ENCODE data around the gene USP31. TPM values are rescaled to one million over a fixed set of nuclear protein-coding genes. Genes with fewer than 3 reads are reported as not detected.

Gene USP31
- total RNA-seq, 1 experiment from 2014 or later: 17.4 TPM

DNA sequence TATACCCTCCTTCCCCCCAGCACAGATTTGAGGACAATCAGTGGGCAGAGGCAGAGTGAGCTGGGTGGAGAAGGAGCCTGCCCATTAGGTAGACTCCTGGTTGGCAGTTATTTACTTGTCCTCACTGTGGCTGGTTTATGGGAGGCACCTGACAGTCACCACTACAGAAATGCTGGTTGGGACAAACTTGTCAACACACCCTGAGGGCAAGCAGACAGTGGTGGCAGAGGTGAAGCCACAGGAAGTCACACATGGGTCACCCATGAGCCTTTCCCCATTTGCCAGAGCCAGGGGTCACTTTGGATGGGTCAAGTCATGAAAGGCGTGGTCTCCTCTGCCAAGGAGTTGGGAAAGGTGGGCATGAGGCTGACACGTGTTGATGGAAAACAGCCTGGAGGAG lies 39.7 kb upstream of the USP31 start:
- CTCF ChIA-PET: no interaction called here
- Mint-ChIP-seq H3K36me3 (no peaks in the 10 kb centered on the region), H3K27ac (no peak overlapping the region), H3K4me1 (peaks cover 11% of the 10 kb centered on the region), H3K9me3 (no peaks in the 10 kb centered on the region), H3K27me3 (ENCODE audit: low read depth) (peaks cover 19% of the 10 kb centered on the region), H3K4me3 (no peak overlapping the region)
- DNase-seq (ENCODE audit: low spot score) (no peak), ATAC-seq (no peak)
- POLR2A ChIA-PET: no interaction called here
- TF ChIP-seq TCF7 (CRISPR knock-in tag; IDR thresholded peaks at IDR 0.05; ENCODE audit: low read depth) (no peak), RORB (CRISPR knock-in tag; IDR thresholded peaks at IDR 0.05) (no peak), TEAD1 (CRISPR knock-in tag; IDR thresholded peaks at IDR 0.05) (no peak), HMGA2 (CRISPR knock-in tag; IDR thresholded peaks at IDR 0.05) (no peak), IRF2 (CRISPR knock-in tag; IDR thresholded peaks at IDR 0.05; ENCODE audit: borderline replicate concordance, low read depth) (no peak), FOXJ3 (CRISPR knock-in tag; IDR thresholded peaks at IDR 0.05; ENCODE audit: borderline replicate concordance) (no peak), ATF1 (CRISPR knock-in tag; IDR thresholded peaks at IDR 0.05) (no peak), NR2C2 (CRISPR knock-in tag; IDR thresholded peaks at IDR 0.05) (no peak)
- TF ChIP-seq, protein P1, sequence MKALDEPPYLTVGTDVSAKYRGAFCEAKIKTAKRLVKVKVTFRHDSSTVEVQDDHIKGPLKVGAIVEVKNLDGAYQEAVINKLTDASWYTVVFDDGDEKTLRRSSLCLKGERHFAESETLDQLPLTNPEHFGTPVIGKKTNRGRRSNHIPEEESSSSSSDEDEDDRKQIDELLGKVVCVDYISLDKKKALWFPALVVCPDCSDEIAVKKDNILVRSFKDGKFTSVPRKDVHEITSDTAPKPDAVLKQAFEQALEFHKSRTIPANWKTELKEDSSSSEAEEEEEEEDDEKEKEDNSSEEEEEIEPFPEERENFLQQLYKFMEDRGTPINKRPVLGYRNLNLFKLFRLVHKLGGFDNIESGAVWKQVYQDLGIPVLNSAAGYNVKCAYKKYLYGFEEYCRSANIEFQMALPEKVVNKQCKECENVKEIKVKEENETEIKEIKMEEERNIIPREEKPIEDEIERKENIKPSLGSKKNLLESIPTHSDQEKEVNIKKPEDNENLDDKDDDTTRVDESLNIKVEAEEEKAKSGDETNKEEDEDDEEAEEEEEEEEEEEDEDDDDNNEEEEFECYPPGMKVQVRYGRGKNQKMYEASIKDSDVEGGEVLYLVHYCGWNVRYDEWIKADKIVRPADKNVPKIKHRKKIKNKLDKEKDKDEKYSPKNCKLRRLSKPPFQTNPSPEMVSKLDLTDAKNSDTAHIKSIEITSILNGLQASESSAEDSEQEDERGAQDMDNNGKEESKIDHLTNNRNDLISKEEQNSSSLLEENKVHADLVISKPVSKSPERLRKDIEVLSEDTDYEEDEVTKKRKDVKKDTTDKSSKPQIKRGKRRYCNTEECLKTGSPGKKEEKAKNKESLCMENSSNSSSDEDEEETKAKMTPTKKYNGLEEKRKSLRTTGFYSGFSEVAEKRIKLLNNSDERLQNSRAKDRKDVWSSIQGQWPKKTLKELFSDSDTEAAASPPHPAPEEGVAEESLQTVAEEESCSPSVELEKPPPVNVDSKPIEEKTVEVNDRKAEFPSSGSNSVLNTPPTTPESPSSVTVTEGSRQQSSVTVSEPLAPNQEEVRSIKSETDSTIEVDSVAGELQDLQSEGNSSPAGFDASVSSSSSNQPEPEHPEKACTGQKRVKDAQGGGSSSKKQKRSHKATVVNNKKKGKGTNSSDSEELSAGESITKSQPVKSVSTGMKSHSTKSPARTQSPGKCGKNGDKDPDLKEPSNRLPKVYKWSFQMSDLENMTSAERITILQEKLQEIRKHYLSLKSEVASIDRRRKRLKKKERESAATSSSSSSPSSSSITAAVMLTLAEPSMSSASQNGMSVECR (CRISPR knock-in tag; IDR thresholded peaks at IDR 0.05; ENCODE audit: borderline replicate concordance): no peak
- TF ChIP-seq, protein P2, sequence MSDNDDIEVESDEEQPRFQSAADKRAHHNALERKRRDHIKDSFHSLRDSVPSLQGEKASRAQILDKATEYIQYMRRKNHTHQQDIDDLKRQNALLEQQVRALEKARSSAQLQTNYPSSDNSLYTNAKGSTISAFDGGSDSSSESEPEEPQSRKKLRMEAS (CRISPR knock-in tag; IDR thresholded peaks at IDR 0.05): no peak
- TF ChIP-seq, protein P3, sequence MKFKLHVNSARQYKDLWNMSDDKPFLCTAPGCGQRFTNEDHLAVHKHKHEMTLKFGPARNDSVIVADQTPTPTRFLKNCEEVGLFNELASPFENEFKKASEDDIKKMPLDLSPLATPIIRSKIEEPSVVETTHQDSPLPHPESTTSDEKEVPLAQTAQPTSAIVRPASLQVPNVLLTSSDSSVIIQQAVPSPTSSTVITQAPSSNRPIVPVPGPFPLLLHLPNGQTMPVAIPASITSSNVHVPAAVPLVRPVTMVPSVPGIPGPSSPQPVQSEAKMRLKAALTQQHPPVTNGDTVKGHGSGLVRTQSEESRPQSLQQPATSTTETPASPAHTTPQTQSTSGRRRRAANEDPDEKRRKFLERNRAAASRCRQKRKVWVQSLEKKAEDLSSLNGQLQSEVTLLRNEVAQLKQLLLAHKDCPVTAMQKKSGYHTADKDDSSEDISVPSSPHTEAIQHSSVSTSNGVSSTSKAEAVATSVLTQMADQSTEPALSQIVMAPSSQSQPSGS (CRISPR knock-in tag; IDR thresholded peaks at IDR 0.05; ENCODE audit: borderline replicate concordance, low read depth): no peak
- TF ChIP-seq, protein P4, sequence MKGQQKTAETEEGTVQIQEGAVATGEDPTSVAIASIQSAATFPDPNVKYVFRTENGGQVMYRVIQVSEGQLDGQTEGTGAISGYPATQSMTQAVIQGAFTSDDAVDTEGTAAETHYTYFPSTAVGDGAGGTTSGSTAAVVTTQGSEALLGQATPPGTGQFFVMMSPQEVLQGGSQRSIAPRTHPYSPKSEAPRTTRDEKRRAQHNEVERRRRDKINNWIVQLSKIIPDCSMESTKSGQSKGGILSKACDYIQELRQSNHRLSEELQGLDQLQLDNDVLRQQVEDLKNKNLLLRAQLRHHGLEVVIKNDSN (CRISPR knock-in tag; IDR thresholded peaks at IDR 0.05): no peak
- TF ChIP-seq, protein P5, sequence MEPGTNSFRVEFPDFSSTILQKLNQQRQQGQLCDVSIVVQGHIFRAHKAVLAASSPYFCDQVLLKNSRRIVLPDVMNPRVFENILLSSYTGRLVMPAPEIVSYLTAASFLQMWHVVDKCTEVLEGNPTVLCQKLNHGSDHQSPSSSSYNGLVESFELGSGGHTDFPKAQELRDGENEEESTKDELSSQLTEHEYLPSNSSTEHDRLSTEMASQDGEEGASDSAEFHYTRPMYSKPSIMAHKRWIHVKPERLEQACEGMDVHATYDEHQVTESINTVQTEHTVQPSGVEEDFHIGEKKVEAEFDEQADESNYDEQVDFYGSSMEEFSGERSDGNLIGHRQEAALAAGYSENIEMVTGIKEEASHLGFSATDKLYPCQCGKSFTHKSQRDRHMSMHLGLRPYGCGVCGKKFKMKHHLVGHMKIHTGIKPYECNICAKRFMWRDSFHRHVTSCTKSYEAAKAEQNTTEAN (CRISPR knock-in tag; IDR thresholded peaks at IDR 0.05): no peak
- TF ChIP-seq, protein P6, sequence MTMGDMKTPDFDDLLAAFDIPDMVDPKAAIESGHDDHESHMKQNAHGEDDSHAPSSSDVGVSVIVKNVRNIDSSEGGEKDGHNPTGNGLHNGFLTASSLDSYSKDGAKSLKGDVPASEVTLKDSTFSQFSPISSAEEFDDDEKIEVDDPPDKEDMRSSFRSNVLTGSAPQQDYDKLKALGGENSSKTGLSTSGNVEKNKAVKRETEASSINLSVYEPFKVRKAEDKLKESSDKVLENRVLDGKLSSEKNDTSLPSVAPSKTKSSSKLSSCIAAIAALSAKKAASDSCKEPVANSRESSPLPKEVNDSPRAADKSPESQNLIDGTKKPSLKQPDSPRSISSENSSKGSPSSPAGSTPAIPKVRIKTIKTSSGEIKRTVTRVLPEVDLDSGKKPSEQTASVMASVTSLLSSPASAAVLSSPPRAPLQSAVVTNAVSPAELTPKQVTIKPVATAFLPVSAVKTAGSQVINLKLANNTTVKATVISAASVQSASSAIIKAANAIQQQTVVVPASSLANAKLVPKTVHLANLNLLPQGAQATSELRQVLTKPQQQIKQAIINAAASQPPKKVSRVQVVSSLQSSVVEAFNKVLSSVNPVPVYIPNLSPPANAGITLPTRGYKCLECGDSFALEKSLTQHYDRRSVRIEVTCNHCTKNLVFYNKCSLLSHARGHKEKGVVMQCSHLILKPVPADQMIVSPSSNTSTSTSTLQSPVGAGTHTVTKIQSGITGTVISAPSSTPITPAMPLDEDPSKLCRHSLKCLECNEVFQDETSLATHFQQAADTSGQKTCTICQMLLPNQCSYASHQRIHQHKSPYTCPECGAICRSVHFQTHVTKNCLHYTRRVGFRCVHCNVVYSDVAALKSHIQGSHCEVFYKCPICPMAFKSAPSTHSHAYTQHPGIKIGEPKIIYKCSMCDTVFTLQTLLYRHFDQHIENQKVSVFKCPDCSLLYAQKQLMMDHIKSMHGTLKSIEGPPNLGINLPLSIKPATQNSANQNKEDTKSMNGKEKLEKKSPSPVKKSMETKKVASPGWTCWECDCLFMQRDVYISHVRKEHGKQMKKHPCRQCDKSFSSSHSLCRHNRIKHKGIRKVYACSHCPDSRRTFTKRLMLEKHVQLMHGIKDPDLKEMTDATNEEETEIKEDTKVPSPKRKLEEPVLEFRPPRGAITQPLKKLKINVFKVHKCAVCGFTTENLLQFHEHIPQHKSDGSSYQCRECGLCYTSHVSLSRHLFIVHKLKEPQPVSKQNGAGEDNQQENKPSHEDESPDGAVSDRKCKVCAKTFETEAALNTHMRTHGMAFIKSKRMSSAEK (CRISPR knock-in tag; IDR thresholded peaks at IDR 0.05; ENCODE audit: borderline replicate concordance): no peak
- TF ChIP-seq, protein P7, sequence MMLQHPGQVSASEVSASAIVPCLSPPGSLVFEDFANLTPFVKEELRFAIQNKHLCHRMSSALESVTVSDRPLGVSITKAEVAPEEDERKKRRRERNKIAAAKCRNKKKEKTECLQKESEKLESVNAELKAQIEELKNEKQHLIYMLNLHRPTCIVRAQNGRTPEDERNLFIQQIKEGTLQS (CRISPR knock-in tag; conservative IDR thresholded peaks at IDR 0.05): no peak

Data from WTC11 (cell line).